ENCODE results near the gene CNTN5.

CNTN5 gene

GRCh38 chr11:99918761-99919160 is 898.0 kb downstream of the CNTN5 start:
- Histone ChIP-seq H3K27ac (no peak overlapping the region), H3K4me3 (no peak overlapping the region)
- no peak for TF ChIP-seq CTCF (IDR thresholded peaks at IDR 0.05)
- no peak for DNase-seq (ENCODE audit: low spot score)

GRCh38 chr11:99920956-99921355 is 900.2 kb downstream of the CNTN5 start:
- no peak for DNase-seq (ENCODE audit: low spot score)
- no peak for TF ChIP-seq CTCF (IDR thresholded peaks at IDR 0.05)
- Histone ChIP-seq H3K4me3 (no peak overlapping the region), H3K27ac (no peak overlapping the region)

- no peak overlapping the region for H3K27ac ChIP-seq
- no peak for TF ChIP-seq CTCF (IDR thresholded peaks at IDR 0.05)
- DNase-seq (ENCODE audit: low spot score): no peak
- H3K4me3 ChIP-seq: no peak overlapping the region
These were observed 905.2 kb downstream of the CNTN5 start for GRCh38 chr11:99925968-99926367.

GRCh38 chr11:99932684-99933083 is 911.9 kb downstream of the CNTN5 start:
- Histone ChIP-seq H3K4me3 (no peak overlapping the region), H3K27ac (no peak overlapping the region)
- no peak for DNase-seq (ENCODE audit: low spot score)
- TF ChIP-seq CTCF (IDR thresholded peaks at IDR 0.05): no peak

- no peak overlapping the region for H3K4me3 ChIP-seq
- no peak for DNase-seq (ENCODE audit: low spot score)
- no peak for TF ChIP-seq CTCF (IDR thresholded peaks at IDR 0.05)
- H3K27ac ChIP-seq: no peak overlapping the region
These were observed 913.3 kb downstream of the CNTN5 start for GRCh38 chr11:99934008-99934407.

GRCh38 chr11:99937330-99937729 is 916.6 kb downstream of the CNTN5 start:
- no peak overlapping the region for H3K4me3 ChIP-seq
- DNase-seq (ENCODE audit: low spot score): no peak
- no peak for TF ChIP-seq CTCF (IDR thresholded peaks at IDR 0.05)
- no peak overlapping the region for H3K27ac ChIP-seq

GRCh38 chr11:99952816-99953215 is 932.1 kb downstream of the CNTN5 start:
- Histone ChIP-seq H3K27ac (no peak overlapping the region), H3K4me3 (no peak overlapping the region)
- TF ChIP-seq CTCF (IDR thresholded peaks at IDR 0.05): no peak
- no peak for DNase-seq (ENCODE audit: low spot score)

Data from coronary artery (tissue), 2 donors.